ENCODE data around the gene WARS2.

DNA sequence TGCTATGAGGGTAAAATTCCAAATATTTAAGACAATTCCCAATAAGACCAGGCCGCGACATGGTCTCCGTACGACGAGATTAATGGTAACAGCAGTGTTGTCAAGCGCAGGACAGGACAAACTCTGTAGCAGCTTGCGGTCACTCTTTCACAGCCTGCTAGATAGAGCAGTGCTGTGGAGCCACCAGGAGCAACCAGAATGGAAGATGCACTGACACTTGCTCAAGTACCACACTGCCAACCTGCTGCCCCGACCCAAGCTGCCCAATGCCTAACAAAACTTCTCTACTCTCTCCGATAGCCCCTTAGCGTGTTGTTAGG lies 636 bp downstream of the WARS2 start:
- TF ChIP-seq YY1 (IDR thresholded peaks at IDR 0.05; ENCODE audit: insufficient read depth, insufficient read length) = no peak
- no peak for TF ChIP-seq ZNF274 (IDR thresholded peaks at IDR 0.05; ENCODE audit: low read depth, low read length)
- TF ChIP-seq SUZ12 (IDR thresholded peaks at IDR 0.05; ENCODE audit: extremely low read depth, insufficient read depth, insufficient read length) = no peak
